ENCODE data around the gene CACNA1G.

Gene CACNA1G

DNA sequence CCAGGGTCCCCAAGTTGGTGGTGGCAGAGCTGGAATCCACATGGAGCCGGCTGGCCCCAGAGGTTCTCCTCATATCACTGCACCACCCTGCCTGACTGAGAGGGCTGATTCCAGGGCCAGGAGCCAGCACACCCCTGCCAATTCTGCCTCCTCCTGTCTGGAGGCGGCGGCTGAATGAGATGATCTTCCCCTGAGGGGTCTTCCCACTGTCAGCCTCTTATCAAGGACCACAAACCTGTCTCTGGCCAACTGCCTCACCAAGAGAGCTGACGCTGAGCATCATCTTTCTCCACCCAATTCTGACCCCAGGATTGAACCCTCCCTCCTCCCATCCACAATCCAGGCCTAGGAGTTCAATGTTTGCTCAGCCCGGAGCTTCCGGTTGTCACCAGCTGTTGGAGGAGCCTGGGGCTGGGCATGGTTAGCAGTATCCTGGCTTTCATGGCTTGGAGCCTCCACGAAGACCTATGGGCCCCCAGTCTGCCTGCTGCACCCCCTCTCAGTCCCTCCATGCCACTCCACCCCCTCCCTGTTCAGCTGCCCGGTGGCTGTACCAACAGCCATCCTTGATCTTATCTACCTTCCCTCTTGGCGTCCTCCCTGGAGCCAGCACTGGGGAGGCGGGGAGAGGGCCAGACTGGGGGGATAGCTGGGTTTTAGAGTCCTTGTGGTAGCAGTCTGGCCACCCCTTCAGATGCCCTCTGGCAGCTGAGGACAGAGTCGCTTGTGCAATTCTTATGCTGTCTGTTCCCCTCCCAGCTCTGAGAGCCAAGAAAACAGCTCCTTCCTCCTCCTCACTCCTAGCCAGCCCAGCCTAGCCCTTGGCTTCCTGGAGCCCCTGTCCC lies 99.7 kb downstream of the CACNA1G start:
- DNase-seq, result no peak

GRCh38 chr17:50660887-50661345 lies 100.4 kb downstream of the CACNA1G start:
- no peak for DNase-seq

GRCh38 chr17:50661348-50661747 lies 100.8 kb downstream of the CACNA1G start:
- no peak for DNase-seq

GRCh38 chr17:50661795-50662391 lies 101.4 kb downstream of the CACNA1G start:
- DNase-seq, result peak; percentile 14

DNA sequence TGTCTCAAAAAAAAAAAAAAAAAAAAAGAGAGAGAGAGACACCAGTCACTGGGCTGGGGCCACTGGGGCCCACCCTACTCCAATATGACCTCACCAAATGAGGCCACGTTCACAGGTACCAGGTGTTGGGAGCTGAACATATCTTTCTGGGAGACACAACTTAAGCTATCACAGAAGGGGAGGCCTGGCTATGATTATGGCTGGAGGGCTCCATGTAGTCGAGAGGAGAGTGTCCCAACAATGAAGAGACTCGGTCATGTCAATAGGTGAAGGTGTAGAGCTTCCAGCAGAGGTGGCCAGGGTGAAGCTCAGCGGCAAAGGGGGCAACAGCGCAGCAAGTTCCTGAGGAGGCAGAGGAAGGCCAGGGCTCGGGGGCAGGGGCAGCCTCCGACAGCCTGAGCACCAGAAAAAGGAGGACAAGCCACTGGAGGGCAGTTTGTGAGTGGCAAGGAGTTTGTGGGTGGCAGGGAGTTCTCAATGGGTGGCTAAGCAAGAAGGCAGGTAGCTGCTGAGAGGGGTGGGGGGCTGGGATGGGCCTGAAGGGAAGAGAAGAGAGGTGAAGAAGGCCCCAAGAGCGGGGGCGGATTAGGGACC lies 102.2 kb downstream of the CACNA1G start:
- DNase-seq, result no peak

GRCh38 chr17:50663812-50664374 lies 103.4 kb downstream of the CACNA1G start:
- DNase-seq, result no peak

- no peak for DNase-seq
Measured at GRCh38 chr17:50664788-50665458, 104.4 kb downstream of the CACNA1G start.

DNA sequence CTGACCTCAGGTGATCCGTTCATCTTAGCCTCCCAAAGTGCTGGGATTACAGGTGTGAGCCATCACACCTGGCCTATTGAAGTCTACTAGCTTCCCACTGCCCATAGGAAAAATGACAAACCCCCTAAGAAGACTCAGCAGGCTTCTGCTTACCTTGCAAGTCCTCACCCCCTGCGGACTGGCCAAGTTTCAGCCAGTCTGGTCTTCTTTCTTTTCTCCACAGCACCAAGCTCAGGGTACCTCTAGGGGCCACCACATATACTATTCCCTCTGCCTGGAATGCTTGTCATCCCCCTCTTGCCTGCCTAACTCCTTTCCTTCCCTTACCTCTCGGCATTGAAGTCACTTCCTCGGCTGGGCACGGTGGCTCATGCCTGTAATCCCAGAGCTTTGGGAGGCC lies 105.3 kb downstream of the CACNA1G start:
- no peak for DNase-seq

DNA sequence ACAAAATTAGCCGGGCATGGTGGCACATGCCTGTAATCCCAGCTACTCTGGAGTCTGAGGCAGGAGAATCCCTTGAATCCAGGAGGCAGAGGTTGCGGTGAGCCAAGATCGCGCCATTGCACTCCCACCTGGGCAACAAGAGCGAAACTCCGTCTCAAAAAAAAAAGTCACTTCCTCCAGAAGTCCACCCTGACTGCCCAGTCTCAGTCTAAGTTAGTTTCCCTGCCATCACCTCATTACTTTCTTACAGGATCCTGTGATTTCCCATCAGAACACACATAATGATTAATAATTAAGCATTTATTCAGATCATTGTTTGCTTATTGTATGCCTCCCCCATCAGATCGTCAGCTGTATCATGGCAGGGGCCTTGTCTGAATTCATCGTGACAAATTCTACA lies 105.8 kb downstream of the CACNA1G start:
- DNase-seq, result no peak

- no peak for DNase-seq
Measured at GRCh38 chr17:50667259-50668024, 106.9 kb downstream of the CACNA1G start.

DNA sequence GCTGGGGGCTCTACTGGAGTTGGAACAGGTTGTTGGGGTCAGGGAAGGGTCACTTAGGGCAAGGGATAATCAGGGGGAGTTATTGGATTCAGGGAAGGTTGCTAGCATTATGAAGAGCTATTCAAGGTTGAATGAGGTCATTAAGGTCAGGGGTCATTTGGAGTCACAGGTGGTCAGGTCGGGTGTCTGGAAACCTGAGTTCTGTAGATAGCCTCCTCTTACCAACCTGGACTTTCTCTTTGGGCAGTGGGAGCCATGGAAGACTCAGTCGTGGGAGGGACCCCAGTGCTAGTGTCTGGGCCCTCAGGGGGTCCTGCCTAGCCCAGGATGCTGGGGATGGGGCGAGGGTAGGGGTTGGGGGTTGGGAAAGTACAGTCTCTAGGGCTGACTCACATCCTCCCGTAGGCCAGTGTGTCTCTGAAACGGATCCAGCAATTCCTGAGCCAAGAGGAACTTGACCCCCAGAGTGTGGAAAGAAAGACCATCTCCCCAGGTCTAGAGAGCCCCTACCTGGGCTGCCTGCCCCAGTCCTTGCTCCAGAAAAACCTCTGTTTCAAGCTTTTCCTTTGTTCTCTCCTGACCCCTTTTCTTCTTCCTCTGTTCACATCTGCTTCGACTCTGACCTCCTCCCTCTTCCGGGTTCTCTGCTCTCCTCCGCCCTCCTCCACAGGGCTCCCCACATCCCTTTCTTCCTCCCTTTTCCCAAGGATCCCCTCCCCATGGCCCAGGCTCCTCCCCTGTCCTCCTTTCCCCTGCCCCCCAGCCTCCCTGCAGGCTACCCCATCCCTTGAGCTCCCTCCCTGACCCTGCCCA lies 107.7 kb downstream of the CACNA1G start:
- DNase-seq, result no peak

DNA sequence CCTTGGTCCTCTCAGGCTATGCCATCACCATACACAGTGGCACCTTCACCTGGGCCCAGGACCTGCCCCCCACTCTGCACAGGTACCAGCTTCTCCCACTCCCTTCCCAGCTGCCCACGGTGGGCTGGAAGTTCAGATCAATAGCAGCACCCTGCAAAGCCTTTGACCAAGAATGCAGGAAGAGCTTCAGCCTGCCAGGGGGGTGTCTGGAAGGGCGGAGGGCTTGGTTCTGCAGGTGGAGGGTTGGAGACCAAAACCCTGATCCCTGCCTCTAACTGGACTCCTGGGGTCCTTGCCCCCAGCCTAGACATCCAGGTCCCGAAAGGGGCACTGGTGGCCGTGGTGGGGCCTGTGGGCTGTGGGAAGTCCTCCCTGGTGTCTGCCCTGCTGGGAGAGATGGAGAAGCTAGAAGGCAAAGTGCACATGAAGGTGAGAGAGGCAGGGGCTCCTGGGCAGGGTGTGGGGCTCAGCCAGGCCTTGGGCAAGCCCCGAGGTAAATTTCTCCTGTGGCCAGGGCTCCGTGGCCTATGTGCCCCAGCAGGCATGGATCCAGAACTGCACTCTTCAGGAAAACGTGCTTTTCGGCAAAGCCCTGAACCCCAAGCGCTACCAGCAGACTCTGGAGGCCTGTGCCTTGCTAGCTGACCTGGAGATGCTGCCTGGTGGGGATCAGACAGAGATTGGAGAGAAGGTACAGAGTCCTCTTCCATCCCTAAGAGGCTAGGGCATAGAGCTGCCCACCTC lies 108.5 kb downstream of the CACNA1G start:
- no peak for DNase-seq

DNA sequence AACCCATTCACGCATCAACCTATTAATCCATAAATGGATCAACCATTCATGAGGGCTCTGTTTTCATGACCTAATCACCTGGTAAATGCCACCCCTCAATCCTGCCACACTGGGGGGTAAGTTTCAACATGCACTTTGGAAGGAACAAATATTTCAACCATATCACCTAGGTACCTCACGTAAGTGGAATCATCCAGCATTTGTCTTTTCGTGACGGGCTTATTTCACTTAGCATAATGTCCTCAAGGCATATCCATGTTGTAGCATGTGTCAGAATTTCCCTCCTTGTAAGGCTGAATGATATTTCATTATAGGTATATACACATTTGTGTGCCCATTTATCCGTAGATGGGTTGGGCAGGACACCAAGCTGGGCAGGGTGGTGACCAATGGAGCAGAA lies 111.6 kb downstream of the CACNA1G start:
- DNase-seq, result no peak

DNA sequence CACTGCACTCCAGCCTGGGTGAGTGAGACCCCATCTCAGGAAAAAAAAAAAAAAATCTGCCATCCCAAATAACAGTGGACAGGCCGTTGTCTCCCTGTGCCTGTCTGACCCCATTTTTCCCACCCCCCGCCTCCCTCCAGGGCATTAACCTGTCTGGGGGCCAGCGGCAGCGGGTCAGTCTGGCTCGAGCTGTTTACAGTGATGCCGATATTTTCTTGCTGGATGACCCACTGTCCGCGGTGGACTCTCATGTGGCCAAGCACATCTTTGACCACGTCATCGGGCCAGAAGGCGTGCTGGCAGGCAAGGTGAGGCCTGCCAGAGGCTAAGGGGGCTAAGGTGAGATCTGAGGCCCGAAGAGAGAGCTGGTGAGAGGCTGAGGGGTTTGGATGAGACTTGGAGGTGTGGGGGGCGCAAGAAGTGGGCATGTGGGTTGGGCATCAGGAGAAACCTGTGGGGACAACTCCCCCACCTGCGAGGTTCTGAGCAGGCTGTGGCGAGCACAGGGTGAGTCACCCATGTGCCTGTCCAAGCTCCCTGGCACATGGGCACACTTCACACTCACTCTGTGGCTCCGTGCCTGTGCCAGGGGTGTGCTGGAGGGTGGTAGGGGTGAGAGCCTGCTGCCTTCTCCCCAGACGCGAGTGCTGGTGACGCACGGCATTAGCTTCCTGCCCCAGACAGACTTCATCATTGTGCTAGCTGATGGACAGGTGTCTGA lies 112.5 kb downstream of the CACNA1G start:
- DNase-seq, result no peak

GRCh38 chr17:50675190-50675589 lies 114.7 kb downstream of the CACNA1G start:
- no peak for DNase-seq

DNA sequence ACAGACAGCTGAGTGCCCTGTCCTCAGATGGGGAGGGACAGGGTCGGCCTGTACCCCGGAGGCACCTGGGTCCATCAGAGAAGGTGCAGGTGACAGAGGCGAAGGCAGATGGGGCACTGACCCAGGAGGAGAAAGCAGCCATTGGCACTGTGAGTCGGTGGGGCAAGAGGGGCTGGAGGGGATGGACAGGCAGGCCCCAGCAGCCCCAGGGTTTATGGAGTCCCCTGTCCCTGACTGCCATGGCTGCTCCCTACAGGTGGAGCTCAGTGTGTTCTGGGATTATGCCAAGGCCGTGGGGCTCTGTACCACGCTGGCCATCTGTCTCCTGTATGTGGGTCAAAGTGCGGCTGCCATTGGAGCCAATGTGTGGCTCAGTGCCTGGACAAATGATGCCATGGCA lies 115.1 kb downstream of the CACNA1G start:
- DNase-seq, result no peak

DNA sequence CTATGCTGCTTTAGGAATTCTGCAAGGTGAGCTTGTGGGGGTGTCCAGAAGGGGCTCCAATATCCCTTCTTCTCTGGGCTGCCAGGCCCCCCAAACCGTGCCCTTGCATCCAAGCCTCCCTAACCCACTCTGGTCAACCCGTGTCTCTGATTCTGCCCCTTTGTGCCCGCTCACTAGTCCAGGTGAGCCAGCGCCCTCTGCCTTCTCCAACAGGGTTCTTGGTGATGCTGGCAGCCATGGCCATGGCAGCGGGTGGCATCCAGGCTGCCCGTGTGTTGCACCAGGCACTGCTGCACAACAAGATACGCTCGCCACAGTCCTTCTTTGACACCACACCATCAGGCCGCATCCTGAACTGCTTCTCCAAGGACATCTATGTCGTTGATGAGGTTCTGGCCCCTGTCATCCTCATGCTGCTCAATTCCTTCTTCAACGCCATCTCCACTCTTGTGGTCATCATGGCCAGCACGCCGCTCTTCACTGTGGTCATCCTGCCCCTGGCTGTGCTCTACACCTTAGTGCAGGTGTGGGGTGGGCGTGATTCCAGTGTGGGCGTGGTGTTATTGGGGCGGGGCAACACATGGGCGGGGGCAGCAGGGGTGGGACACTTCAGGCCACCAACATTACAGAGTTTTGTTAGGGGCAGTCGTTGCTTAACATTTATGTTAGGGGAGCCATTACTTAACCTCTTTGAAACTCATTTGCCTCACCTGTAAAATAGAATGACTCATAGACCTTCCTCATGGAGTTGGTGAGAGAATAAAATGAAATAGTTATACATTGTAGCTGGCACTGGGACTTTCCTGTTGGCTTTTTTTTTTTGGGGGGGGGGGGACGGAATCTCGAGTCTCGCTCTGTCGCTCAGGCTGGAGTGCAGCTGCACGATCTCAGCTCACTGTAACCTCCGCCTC lies 115.8 kb downstream of the CACNA1G start:
- no peak for DNase-seq

All from NCI-H2227 treated with DMSO at 0.1 percent for 48 hours (cell line).